PC-3 (cell line): Measurements from ENCODE around the gene SMAD3. TPM values are rescaled to one million over a fixed set of nuclear protein-coding genes. Genes with fewer than 3 reads are reported as not detected.

ENCODE experiments used
- ATAC-seq: fragments of 200-7000 bp; cut with Tn5 transposase; 2 replicates; pipeline ENCODE4 v1.9.1; 2020; ENCODE audit warnings: mild to moderate bottlenecking, moderate library complexity
- BruUV-seq: library from RNA; stranded (reverse); fragments of 400-500 nt; replicated peaks from 2 replicates; lab custom pipeline; 2021; lab: Mats Ljungman, UMichigan
- CTCF ChIA-PET: fragments of 300-600 bp; sonication (Branson Sonifier 250); formaldehyde crosslinking; loops from one replicate; lab custom pipeline; 2022; ENCODE audit warnings: antibody characterized with exemption; lab: Charles Lee
- POLR2A ChIA-PET: fragments of 300-600 bp; sonication (Branson Sonifier 250); formaldehyde crosslinking; loops from one replicate; lab custom pipeline; 2022; ENCODE audit warnings: antibody characterized with exemption; ENCODE audit not compliant: unreplicated experiment; lab: Charles Lee
- DNase-seq: peaks from one replicate; pipeline ENCODE4 v3.0.0-alpha.2; 2015
- H2AFZ ChIP-seq: fragments of 300-600 bp; sonication (generic); 2 replicates; pipeline ENCODE4 v1.6.0; 2016; ENCODE audit warnings: antibody characterized with exemption, low read length
- H3F3A ChIP-seq: fragments of 300-600 bp; sonication (generic); one replicate; pipeline ENCODE4 v1.6.0; 2017; ENCODE audit warnings: antibody characterized with exemption, low read length, control low read depth, mild to moderate bottlenecking; ENCODE audit not compliant: unreplicated experiment
- H3K27ac ChIP-seq: fragments of 300-600 bp; sonication (generic); 2 replicates; pipeline ENCODE4 v1.5.1; 2016; ENCODE audit warnings: mild to moderate bottlenecking, low read length
- H3K27me3 ChIP-seq: fragments of 300-600 bp; sonication (generic); 2 replicates; pipeline ENCODE4 v1.6.1; 2016; ENCODE audit warnings: low read length, mixed read lengths
- H3K36me3 ChIP-seq: fragments of 300-600 bp; sonication (generic); 2 replicates; pipeline ENCODE4 v1.6.1; 2016; ENCODE audit warnings: low read depth, mixed run types, low read length, mixed read lengths
- H3K4me1 ChIP-seq: fragments of 300-600 bp; sonication (generic); 2 replicates; pipeline ENCODE4 v1.5.1; 2016; ENCODE audit warnings: low read length; ENCODE audit not compliant: insufficient read depth
- H3K4me2 ChIP-seq: fragments of 300-600 bp; sonication (generic); 2 replicates; pipeline ENCODE4 v1.6.0; 2016; ENCODE audit warnings: low read length
- H3K4me3 ChIP-seq: fragments of 300-600 bp; sonication (generic); 2 replicates; pipeline ENCODE4 v1.5.1; 2016; ENCODE audit warnings: mild to moderate bottlenecking, low read length, mixed read lengths
- H3K79me2 ChIP-seq: fragments of 300-600 bp; sonication (generic); 2 replicates; pipeline ENCODE4 v1.6.1; 2017; ENCODE audit warnings: low read length, mixed read lengths
- H3K9ac ChIP-seq: fragments of 300-600 bp; sonication (generic); 2 replicates; pipeline ENCODE4 v1.6.0; 2016; ENCODE audit warnings: mild to moderate bottlenecking, low read length
- H3K9me2 ChIP-seq: fragments of 300-600 bp; sonication (generic); replicated peaks from 2 replicates; pipeline ENCODE4 v1.6.1; 2016; ENCODE audit warnings: mixed run types, low read length, mixed read lengths
- H3K9me3 ChIP-seq: fragments of 300-600 bp; sonication (generic); 2 replicates; pipeline ENCODE4 v1.6.1; 2016; ENCODE audit warnings: low read length, mixed read lengths
- H4K20me1 ChIP-seq: fragments of 300-600 bp; sonication (generic); 2 replicates; pipeline ENCODE4 v1.6.1; 2016; ENCODE audit warnings: low read length, mixed read lengths
- EZH2 ChIP-seq: fragments of 300-600 bp; sonication (generic); IDR thresholded peaks from one replicate; pipeline ENCODE4 v1.6.1; 2017; ENCODE audit warnings: antibody characterized with exemption, mild to moderate bottlenecking, low read length; ENCODE audit not compliant: unreplicated experiment
- EZH2phosphoT487 ChIP-seq: fragments of 300-600 bp; sonication (generic); IDR thresholded peaks from 2 replicates; pipeline ENCODE4 v1.6.1; 2018; ENCODE audit warnings: mild to moderate bottlenecking, antibody characterized with exemption, low read length, borderline replicate concordance
- intact Hi-C: fragments of 100-400 bp; cut with micrococcal nuclease; formaldehyde crosslinking; loops from 2 replicates; pipeline ENCODE4 v1.9.0; 2023
- total RNA-seq: library from RNA; depleted of rRNA; stranded (reverse); fragments of >200 nt; gene quantifications from 2 replicates; pipeline ENCODE4 v1.2.3, GENCODE V29; 2014
- TF ChIP-seq, protein P1 (sequence below): fragments of 300-600 bp; sonication (generic); conservative IDR thresholded peaks from 2 replicates; pipeline ENCODE4 v1.5.1; 2017; ENCODE audit warnings: antibody characterized with exemption, low read depth, mild to moderate bottlenecking, low read length

SMAD3 gene
- total RNA-seq, 1 experiment from 2014 or later, result 75.6 TPM

DNA sequence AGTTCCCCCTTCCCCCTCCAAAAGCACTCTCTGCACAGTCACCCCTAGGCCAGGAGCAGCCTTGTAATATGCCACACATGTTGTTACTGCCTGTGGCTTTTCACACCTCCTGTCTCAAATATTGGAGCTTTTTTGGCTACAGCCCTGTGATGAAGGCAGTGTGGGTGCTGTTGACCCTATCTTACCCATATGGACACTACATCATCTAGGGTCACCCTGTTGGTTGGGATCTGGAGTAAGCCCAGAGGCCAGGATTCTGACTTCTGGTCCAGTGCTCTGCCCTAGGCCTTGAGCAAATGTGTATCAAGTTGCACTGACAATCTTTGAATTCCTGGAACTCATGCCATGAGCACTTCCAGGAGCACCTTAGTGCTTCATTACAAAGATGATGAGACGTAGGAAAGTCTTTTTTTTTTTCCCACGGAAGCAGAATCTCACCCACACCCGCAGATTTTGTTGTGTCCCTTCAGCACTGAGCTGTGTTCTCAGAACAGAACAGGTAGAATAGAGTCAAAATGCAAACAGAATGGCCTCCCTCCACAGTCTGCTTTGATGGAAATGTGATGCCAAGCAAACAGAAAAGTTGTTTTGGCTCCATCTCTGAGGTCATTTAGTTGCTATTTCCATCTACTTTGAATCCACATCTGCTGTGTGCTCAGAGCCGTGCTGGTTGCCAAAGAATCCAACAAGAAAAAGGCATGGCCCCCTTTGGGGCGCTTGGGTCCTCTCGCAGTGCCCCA is 49.6 kb downstream of the SMAD3 start:
- H3K27ac ChIP-seq, result peak overlapping the region; percentile 100

DNA sequence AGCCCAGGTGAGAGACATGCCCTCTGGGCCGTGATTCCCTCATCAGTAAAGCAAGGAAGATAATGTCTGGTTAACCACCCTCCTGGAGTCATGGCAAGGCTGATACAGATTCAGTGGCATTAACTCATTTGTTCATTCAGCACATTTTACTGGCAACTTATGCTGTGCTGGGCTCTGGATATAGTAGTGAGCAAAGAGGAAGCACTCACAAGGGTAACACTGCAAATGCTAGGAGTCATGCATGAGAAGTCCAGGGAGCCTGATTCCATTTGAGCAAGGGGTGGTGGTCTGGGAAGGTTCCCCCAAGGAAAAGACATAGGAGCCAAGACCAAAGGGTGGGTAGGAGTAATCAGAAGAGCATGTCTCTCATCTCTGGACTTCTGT is 50.2 kb downstream of the SMAD3 start:
- Histone ChIP-seq H3F3A (no peaks in the 10 kb centered on the region), H3K27me3 (no peaks in the 10 kb centered on the region), H3K4me1 (peaks cover 70% of the 10 kb centered on the region), H3K4me2 (0 out of 2 replicates have a peak overlapping the region, but pooled peaks have one; percentile 15), H3K9ac (peak overlapping the region; percentile 29; the same call in 1 of the 2 replicates), H3K79me2 (peaks cover 99% of the 10 kb centered on the region), H3K9me2 (no peaks in the 10 kb centered on the region), H3K9me3 (peaks cover 10% of the 10 kb centered on the region; the same call in 1 of the 2 replicates), H4K20me1 (no peaks in the 10 kb centered on the region), H3K27ac (peak overlapping the region; percentile 100), H3K4me3 (no peak overlapping the region), H2AFZ (no peak overlapping the region), H3K36me3 (peaks cover 41% of the 10 kb centered on the region)
- ChIA-PET POLR2A (no interaction called here), CTCF (no interaction called here)
- TF ChIP-seq EZH2phosphoT487 (no peak), EZH2 (no peak)
- TF ChIP-seq, protein P1, sequence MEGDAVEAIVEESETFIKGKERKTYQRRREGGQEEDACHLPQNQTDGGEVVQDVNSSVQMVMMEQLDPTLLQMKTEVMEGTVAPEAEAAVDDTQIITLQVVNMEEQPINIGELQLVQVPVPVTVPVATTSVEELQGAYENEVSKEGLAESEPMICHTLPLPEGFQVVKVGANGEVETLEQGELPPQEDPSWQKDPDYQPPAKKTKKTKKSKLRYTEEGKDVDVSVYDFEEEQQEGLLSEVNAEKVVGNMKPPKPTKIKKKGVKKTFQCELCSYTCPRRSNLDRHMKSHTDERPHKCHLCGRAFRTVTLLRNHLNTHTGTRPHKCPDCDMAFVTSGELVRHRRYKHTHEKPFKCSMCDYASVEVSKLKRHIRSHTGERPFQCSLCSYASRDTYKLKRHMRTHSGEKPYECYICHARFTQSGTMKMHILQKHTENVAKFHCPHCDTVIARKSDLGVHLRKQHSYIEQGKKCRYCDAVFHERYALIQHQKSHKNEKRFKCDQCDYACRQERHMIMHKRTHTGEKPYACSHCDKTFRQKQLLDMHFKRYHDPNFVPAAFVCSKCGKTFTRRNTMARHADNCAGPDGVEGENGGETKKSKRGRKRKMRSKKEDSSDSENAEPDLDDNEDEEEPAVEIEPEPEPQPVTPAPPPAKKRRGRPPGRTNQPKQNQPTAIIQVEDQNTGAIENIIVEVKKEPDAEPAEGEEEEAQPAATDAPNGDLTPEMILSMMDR, result no peak
- ATAC-seq, result no peak
- BruUV-seq, result no TSS peak
- DNase-seq, result no peak
- intact Hi-C loops, result no loop called here

More for the DNA sequence above, 49.6 kb downstream of the SMAD3 start:
- Histone ChIP-seq H2AFZ (no peak overlapping the region), H3K27me3 (no peaks in the 10 kb centered on the region), H4K20me1 (no peaks in the 10 kb centered on the region), H3F3A (no peaks in the 10 kb centered on the region), H3K9ac (no peak overlapping the region; the same call in 1 of the 2 replicates), H3K36me3 (peaks cover 46% of the 10 kb centered on the region), H3K9me2 (no peaks in the 10 kb centered on the region), H3K9me3 (peaks cover 11% of the 10 kb centered on the region; the same call in 1 of the 2 replicates), H3K79me2 (peaks cover 99% of the 10 kb centered on the region), H3K4me2 (no peak overlapping the region), H3K4me1 (peaks cover 65% of the 10 kb centered on the region), H3K4me3 (no peak overlapping the region)
- ATAC-seq (no peak), DNase-seq (peak; percentile 31)
- no peak for TF ChIP-seq EZH2phosphoT487
- TF ChIP-seq, protein P1, result no peak
- TF ChIP-seq EZH2, result no peak
- ChIA-PET POLR2A (no interaction called here), CTCF (no interaction called here)
- BruUV-seq, result no TSS peak
- intact Hi-C loops, result no loop called here

DNA sequence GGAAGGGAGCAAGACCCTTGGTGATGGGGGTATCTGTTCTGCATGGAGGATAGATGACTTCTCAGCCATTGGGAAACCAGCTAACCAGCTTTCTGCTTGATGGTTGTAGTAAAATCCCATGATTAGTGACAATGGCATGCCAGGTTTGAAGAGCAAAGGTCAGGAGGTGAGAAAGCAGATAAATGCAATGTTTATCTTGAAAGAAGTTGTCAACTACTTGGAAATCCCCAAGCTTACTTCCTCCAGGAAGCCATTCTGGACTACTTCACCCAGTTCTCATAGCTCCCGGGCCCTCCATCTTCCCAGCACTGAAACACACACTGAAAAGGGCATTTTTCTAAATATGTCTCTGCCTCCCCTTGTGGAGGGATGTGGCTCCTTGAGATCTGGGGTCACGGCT is 51.3 kb downstream of the SMAD3 start:
- Histone ChIP-seq H3K9me2 (no peaks in the 10 kb centered on the region), H3K4me3 (no peak overlapping the region), H3K36me3 (peaks cover 30% of the 10 kb centered on the region), H4K20me1 (no peaks in the 10 kb centered on the region), H3K79me2 (peaks cover 99% of the 10 kb centered on the region), H3F3A (no peaks in the 10 kb centered on the region), H3K9me3 (no peaks in the 10 kb centered on the region), H3K4me1 (peaks cover 82% of the 10 kb centered on the region), H3K4me2 (0 out of 2 replicates have a peak overlapping the region, but pooled peaks have one; percentile 15), H3K27me3 (no peaks in the 10 kb centered on the region), H3K9ac (peak overlapping the region; percentile 57), H2AFZ (no peak overlapping the region), H3K27ac (peak overlapping the region; percentile 100)
- intact Hi-C loops, result no loop called here
- BruUV-seq, result no TSS peak
- ATAC-seq (no peak), DNase-seq (peak; percentile 62)
- ChIA-PET CTCF (no interaction called here), POLR2A (interaction anchor here (0.7 kb wide), 1 partner anchor 9 kb away, joined by 3 read pairs; no protein-coding TSS in a partner anchor)
- no peak for TF ChIP-seq EZH2
